ENCODE measurements around the gene ERICH2. TPM values are rescaled to one million over a fixed set of nuclear protein-coding genes. Genes with fewer than 3 reads are reported as not detected.
A peak's percentile ranks its signal among the peaks of the same experiment; 100 is the strongest.

ERICH2 gene
- total RNA-seq, 1 experiment from 2014 or later = 7.2 TPM

GRCh38 chr2:170742000-170742399, 28.2 kb upstream of the ERICH2 start:
- Mint-ChIP-seq H3K27me3 (ENCODE audit: insufficient read depth, unreplicated experiment) (no peaks in the 10 kb centered on the region), H3K36me3 (ENCODE audit: insufficient read depth, unreplicated experiment) (no peaks in the 10 kb centered on the region), H3K4me3 (ENCODE audit: unreplicated experiment) (no peak overlapping the region), H3K9me3 (ENCODE audit: unreplicated experiment) (no peaks in the 10 kb centered on the region), H3K27ac (ENCODE audit: low read depth, unreplicated experiment) (no peak overlapping the region), H3K4me1 (ENCODE audit: insufficient read depth, unreplicated experiment) (peaks cover 31% of the 10 kb centered on the region)
- no peak for TF ChIP-seq CTCF (IDR thresholded peaks at IDR 0.05; ENCODE audit: unreplicated experiment)
- DNase-seq (ENCODE audit: unreplicated experiment) = no peak
- intact Hi-C loops (cut with micrococcal nuclease) = no loop called here
- ChIA-PET POLR2A (no interaction called here), CTCF (interaction anchor here (0.6 kb wide), 1 partner anchor 91 kb away, joined by 4 read pairs; no protein-coding TSS in a partner anchor)
- no TSS peak for BruUV-seq (replicated peaks)

- Mint-ChIP-seq H3K36me3 (ENCODE audit: insufficient read depth, unreplicated experiment) (no peaks in the 10 kb centered on the region), H3K4me1 (ENCODE audit: insufficient read depth, unreplicated experiment) (peaks cover 40% of the 10 kb centered on the region), H3K27ac (ENCODE audit: low read depth, unreplicated experiment) (no peak overlapping the region), H3K4me3 (ENCODE audit: unreplicated experiment) (no peak overlapping the region), H3K9me3 (ENCODE audit: unreplicated experiment) (no peaks in the 10 kb centered on the region), H3K27me3 (ENCODE audit: insufficient read depth, unreplicated experiment) (no peaks in the 10 kb centered on the region)
- DNase-seq (ENCODE audit: unreplicated experiment) = no peak
- ChIA-PET POLR2A (interaction anchor here (1.9 kb wide), 1 partner anchor 27 kb away, joined by 8 read pairs; the partner anchor contains the start of gene ERICH2), CTCF (interaction anchor here (0.7 kb wide), 1 partner anchor 1831 kb away, joined by 3 read pairs; no protein-coding TSS in a partner anchor)
- TF ChIP-seq CTCF (IDR thresholded peaks at IDR 0.05; ENCODE audit: unreplicated experiment) = no peak
- intact Hi-C loops (cut with micrococcal nuclease) = no loop called here
- BruUV-seq (replicated peaks) = no TSS peak
Observed at GRCh38 chr2:170742896-170743529, 27.2 kb upstream of the ERICH2 start.

GRCh38 chr2:170743530-170744239, 26.5 kb upstream of the ERICH2 start:
- no peak for TF ChIP-seq CTCF (IDR thresholded peaks at IDR 0.05; ENCODE audit: unreplicated experiment)
- DNase-seq (ENCODE audit: unreplicated experiment) = peak; percentile 39
- no peaks in the 10 kb centered on the region for H3K9me3 Mint-ChIP-seq (ENCODE audit: unreplicated experiment)
- peak overlapping the region; percentile 95 for H3K27ac Mint-ChIP-seq (ENCODE audit: low read depth, unreplicated experiment)
- BruUV-seq (replicated peaks) = TSS peak; percentile 66
- intact Hi-C loops (cut with micrococcal nuclease) = no loop called here
- peak overlapping the region; percentile 48 for H3K4me3 Mint-ChIP-seq (ENCODE audit: unreplicated experiment)
- H3K36me3 Mint-ChIP-seq (ENCODE audit: insufficient read depth, unreplicated experiment) = no peaks in the 10 kb centered on the region
- H3K27me3 Mint-ChIP-seq (ENCODE audit: insufficient read depth, unreplicated experiment) = no peaks in the 10 kb centered on the region
- peaks cover 39% of the 10 kb centered on the region for H3K4me1 Mint-ChIP-seq (ENCODE audit: insufficient read depth, unreplicated experiment)
- ChIA-PET CTCF (interaction anchor here (0.7 kb wide), 2 partner anchors 9 to 1832 kb away, joined by 3 to 4 read pairs; no protein-coding TSS in a partner anchor), POLR2A (interaction anchor here (0.6 to 2.0 kb wide), 8 partner anchors 8 to 1204 kb away, joined by 3 to 8 read pairs (median 4); partner anchors contain the start of gene ERICH2)

All from MCF 10A (cell line).